B cell (primary cell): ENCODE measurements around the gene HLX. TPM values are rescaled to one million over a fixed set of nuclear protein-coding genes. Genes with fewer than 3 reads are reported as not detected.

Source experiments
- ATAC-seq: fragments of 200-7000 bp; cut with Tn5 transposase; one replicate; pipeline ENCODE4 v1.10.0; 2021; ENCODE audit warnings: low read depth, mild to moderate bottlenecking, moderate number of reproducible peaks, moderate library complexity
- CTCF ChIA-PET: fragments of 350-600 bp; sonication (Branson Sonifier 250); formaldehyde crosslinking; loops from one replicate; lab custom pipeline; 2021; ENCODE audit warnings: antibody characterized with exemption, inconsistent platforms; lab: Charles Lee
- POLR2A ChIA-PET: fragments of 350-600 bp; sonication (Branson Sonifier 250); formaldehyde crosslinking; loops from one replicate; lab custom pipeline; 2021; ENCODE audit warnings: antibody characterized with exemption; lab: Charles Lee
- DNase-seq: peaks from one replicate; pipeline ENCODE4 v3.0.0; 2013
- H2AFZ ChIP-seq: 2 replicates; pipeline ENCODE4 v1.6.1; 2012; ENCODE audit warnings: mild to moderate bottlenecking, low read depth, low read length; ENCODE audit not compliant: insufficient read depth, poor library complexity, severe bottlenecking
- H3K27ac ChIP-seq, 2 donors: 1 replicate in 1 of 2; 2 replicates in 1 of 2; pipeline ENCODE4 v1.5.1; 2012 to 2013; ENCODE audit warnings: low read length in 2 of 2, mild to moderate bottlenecking in 2 of 2, moderate library complexity in 1 of 2
- H3K27me3 ChIP-seq, 4 experiments: fragments of 200-600 bp in 1 of 4; sonication (generic) in 1 of 4; replicated peaks in 1 of 4; 1 replicate in 2 of 4; 2 replicates in 2 of 4; pipeline versions ENCODE4 v1.6.1 to v1.7.0; 2013 to 2016; ENCODE audit warnings: low read length in 3 of 4, mild to moderate bottlenecking in 2 of 4, mixed read lengths in 1 of 4, moderate library complexity in 1 of 4; ENCODE audit not compliant: insufficient read depth in 4 of 4, control insufficient read depth in 3 of 4; ENCODE audit errors: control extremely low read depth in 1 of 4
- H3K36me3 ChIP-seq, 2 experiments: replicated peaks in 1 of 2; 1 replicate in 1 of 2; 2 replicates in 1 of 2; pipeline versions ENCODE4 v1.6.1 to v1.7.1; 2013; ENCODE audit warnings: low read length in 1 of 2; ENCODE audit not compliant: insufficient read depth in 2 of 2, control insufficient read depth in 1 of 2; ENCODE audit errors: control extremely low read depth in 1 of 2, extremely low read depth in 1 of 2
- H3K4me1 ChIP-seq, 2 donors: fragments of 200-600 bp in 1 of 2; sonication (generic) in 1 of 2; 1 replicate in 1 of 2; 2 replicates in 1 of 2; pipeline versions ENCODE4 v1.5.1 to v1.6.1; 2013 to 2017; ENCODE audit warnings: low read length in 2 of 2; ENCODE audit not compliant: control insufficient read depth in 2 of 2, insufficient read depth in 2 of 2
- H3K4me2 ChIP-seq: replicated peaks from 2 replicates; pipeline ENCODE3; 2012; ENCODE audit warnings: mild to moderate bottlenecking, low read depth, low read length; ENCODE audit not compliant: poor library complexity, severe bottlenecking
- H3K4me3 ChIP-seq, 5 experiments: fragments of 200-600 bp in 1 of 5; sonication (generic) in 1 of 5; 1 replicate in 3 of 5; 2 replicates in 2 of 5; pipeline versions ENCODE4 v1.5.1 to v1.7.0; 2011 to 2016; ENCODE audit warnings: low read length in 4 of 5, mild to moderate bottlenecking in 4 of 5, low read depth in 2 of 5, control low read depth in 1 of 5, moderate library complexity in 1 of 5; ENCODE audit not compliant: insufficient read depth in 1 of 5; ENCODE audit errors: control extremely low read depth in 1 of 5, extremely low read depth in 1 of 5
- H3K79me2 ChIP-seq: fragments of 200-600 bp; sonication (generic); one replicate; pipeline ENCODE4 v1.6.0; 2016; ENCODE audit warnings: low read length; ENCODE audit not compliant: control insufficient read depth, insufficient read depth
- H3K9ac ChIP-seq: fragments of 200-600 bp; sonication (generic); 2 replicates; pipeline ENCODE4 v1.6.1; 2017; ENCODE audit warnings: mild to moderate bottlenecking, low read length, moderate library complexity
- H3K9me3 ChIP-seq, 3 donors: one replicate each; pipeline versions ENCODE4 v1.6.1 to v1.7.1; 2013; ENCODE audit warnings: low read length in 2 of 3; ENCODE audit not compliant: control insufficient read depth in 2 of 3, insufficient read depth in 1 of 3; ENCODE audit errors: control extremely low read depth in 1 of 3
- H4K20me1 ChIP-seq: 2 replicates; pipeline ENCODE4 v1.6.0; 2012; ENCODE audit warnings: mild to moderate bottlenecking, low read length; ENCODE audit not compliant: insufficient read depth, control insufficient read depth, poor library complexity, severe bottlenecking
- H3K27ac Mint-ChIP-seq: one replicate; pipeline ENCODE4 v1.8.0; 2021; ENCODE audit warnings: mixed read lengths
- H3K27me3 Mint-ChIP-seq: one replicate; pipeline ENCODE4 v1.8.0; 2021; ENCODE audit warnings: mixed read lengths
- H3K4me1 Mint-ChIP-seq: one replicate; pipeline ENCODE4 v1.8.0; 2021; ENCODE audit warnings: mixed read lengths
- H3K4me3 Mint-ChIP-seq: one replicate; pipeline ENCODE4 v1.8.0; 2021; ENCODE audit warnings: mixed read lengths
- H3K9me3 Mint-ChIP-seq: one replicate; pipeline ENCODE4 v1.8.0; 2022; ENCODE audit warnings: mixed read lengths; ENCODE audit not compliant: insufficient read depth
- CTCF ChIP-seq: fragments of 200-600 bp; IDR thresholded peaks from one replicate; pipeline ENCODE4 v1.8.0; 2022; ENCODE audit warnings: antibody characterized with exemption, mild to moderate bottlenecking
- EZH2 ChIP-seq: IDR thresholded peaks from 2 replicates; pipeline ENCODE4 v1.6.1; 2012; ENCODE audit warnings: borderline replicate concordance, low read depth, mild to moderate bottlenecking, moderate library complexity, low read length; ENCODE audit not compliant: insufficient read depth, poor library complexity, severe bottlenecking
- WGBS: methylation state at CpG from one replicate; pipeline ENCODE4 v1.1.5; 2013; ENCODE audit warnings: missing lambda C conversion rate; ENCODE audit not compliant: insufficient coverage; 5-methylcytosine and 5-hydroxymethylcytosine counted together
- intact Hi-C: fragments of 100-400 bp; cut with micrococcal nuclease; formaldehyde crosslinking; loops from one replicate; pipeline ENCODE4 v1.10.0; 2022
- polyA plus RNA-seq: library from polyadenylated mRNA; depleted of rRNA; stranded (reverse); fragments of >200 nt; gene quantifications from 2 replicates; pipeline ENCODE4 v1.2.3, GENCODE V29; 2012
- total RNA-seq, 2 donors: library from RNA; stranded (reverse); fragments of 120-200 nt in 1 of 2; gene quantifications; 1 replicate in 1 of 2; 2 replicates in 1 of 2; pipeline versions ENCODE4 v1.2.3 to v1.2.4, GENCODE V29; 2013 to 2022

The HLX gene
- total and polyA plus RNA-seq, 2 donors (not counting 1 experiment from before 2014, with no cell fraction given), result 3.4 to 9.1 TPM

- no peak overlapping the region for H3K27ac ChIP-seq
These were observed 39.8 kb upstream of the HLX start for GRCh38 chr1:220839474-220839873.

GRCh38 chr1:220841293-220841692 lies 38.0 kb upstream of the HLX start:
- Mint-ChIP-seq H3K27me3 (peaks cover 3% of the 10 kb centered on the region), H3K4me1 (no peaks in the 10 kb centered on the region), H3K4me3 (no peak overlapping the region), H3K27ac (no peak overlapping the region), H3K9me3 (no peaks in the 10 kb centered on the region)
- intact Hi-C loops, result no loop called here
- no peaks in the 10 kb centered on the region for H4K20me1 ChIP-seq
- no peak overlapping the region for H2AFZ ChIP-seq
- no peak overlapping the region for H3K9ac ChIP-seq
- H3K36me3 ChIP-seq, result no peaks in the 10 kb centered on the region
- H3K4me2 ChIP-seq, result no peak overlapping the region
- H3K9me3 ChIP-seq, result no peaks in the 10 kb centered on the region
- H3K27ac ChIP-seq, result no peak overlapping the region
- TF ChIP-seq EZH2 (no peak), CTCF (no peak)
- ChIA-PET POLR2A (no interaction called here), CTCF (no interaction called here)
- no peak for ATAC-seq
- DNase-seq, result no peak
- H3K27me3 ChIP-seq, result no peaks in the 10 kb centered on the region
- H3K79me2 ChIP-seq, result no peaks in the 10 kb centered on the region
- H3K4me1 ChIP-seq, result no peaks in the 10 kb centered on the region
- H3K4me3 ChIP-seq, result no peak overlapping the region

More at GRCh38 chr1:220839474-220839873, 39.8 kb upstream of the HLX start:
- no peak for TF ChIP-seq EZH2
- TF ChIP-seq CTCF, result no peak
- Mint-ChIP-seq H3K4me1 (no peaks in the 10 kb centered on the region), H3K9me3 (no peaks in the 10 kb centered on the region), H3K4me3 (no peak overlapping the region), H3K27me3 (peaks cover 3% of the 10 kb centered on the region), H3K27ac (no peak overlapping the region)
- Histone ChIP-seq H3K4me1 (no peaks in the 10 kb centered on the region), H3K4me2 (no peak overlapping the region), H3K9ac (no peak overlapping the region), H3K27me3 (no peaks in the 10 kb centered on the region), H2AFZ (no peak overlapping the region), H3K36me3 (no peaks in the 10 kb centered on the region), H4K20me1 (no peaks in the 10 kb centered on the region), H3K79me2 (no peaks in the 10 kb centered on the region), H3K4me3 (no peak overlapping the region), H3K9me3 (no peaks in the 10 kb centered on the region)
- ChIA-PET CTCF (no interaction called here), POLR2A (no interaction called here)
- intact Hi-C loops, result no loop called here
- DNase-seq (no peak), ATAC-seq (no peak)
- 90% methylated on average over 5 of the region's 5 CpGs for WGBS
